ENCODE data around the gene VAPB. TPM values are rescaled to one million over a fixed set of nuclear protein-coding genes. Genes with fewer than 3 reads are reported as not detected.

VAPB gene
- total RNA-seq, 3 donors from 2014 or later (not counting 1 experiment from before 2014, with no cell fraction given): 20.3 to 23.1 (median 21.3) TPM

GRCh38 chr20:58478141-58478805 lies 89.2 kb downstream of the VAPB start:
- Mint-ChIP-seq H3K4me1 (no peaks in the 10 kb centered on the region), H3K27ac (no peak overlapping the region), H3K9me3 (peaks cover 0 to 2% of the 10 kb centered on the region in 2 donors), H3K27me3 (ENCODE audit: low read depth in 2 of 2) (peaks cover 4 to 7% of the 10 kb centered on the region in 2 donors), H3K4me3 (no peak overlapping the region), H3K36me3 (no peaks in the 10 kb centered on the region)
- no peak for DNase-seq
- WGBS (ENCODE audit: insufficient coverage): 82% methylated on average over 3 of the region's 3 CpGs
- intact Hi-C loops (cut with micrococcal nuclease): no loop called here
- no peak for ATAC-seq
- TF ChIP-seq CTCF (IDR thresholded peaks at IDR 0.05): no peak
- H3K4me3 ChIP-seq (ENCODE audit: low read length): no peak overlapping the region
- no peaks in the 10 kb centered on the region for H3K4me1 ChIP-seq (ENCODE audit: control insufficient read depth, insufficient read depth, low read length)
- H3K36me3 ChIP-seq (ENCODE audit: control insufficient read depth, insufficient read depth, low read length): no peaks in the 10 kb centered on the region
- peaks cover 7% of the 10 kb centered on the region for H3K9me3 ChIP-seq (ENCODE audit: control insufficient read depth, insufficient read depth, low read length)
- no peaks in the 10 kb centered on the region for H3K27me3 ChIP-seq (ENCODE audit: control insufficient read depth, insufficient read depth, low read length)
- H3K27ac ChIP-seq (ENCODE audit: low read length): no peak overlapping the region

DNA sequence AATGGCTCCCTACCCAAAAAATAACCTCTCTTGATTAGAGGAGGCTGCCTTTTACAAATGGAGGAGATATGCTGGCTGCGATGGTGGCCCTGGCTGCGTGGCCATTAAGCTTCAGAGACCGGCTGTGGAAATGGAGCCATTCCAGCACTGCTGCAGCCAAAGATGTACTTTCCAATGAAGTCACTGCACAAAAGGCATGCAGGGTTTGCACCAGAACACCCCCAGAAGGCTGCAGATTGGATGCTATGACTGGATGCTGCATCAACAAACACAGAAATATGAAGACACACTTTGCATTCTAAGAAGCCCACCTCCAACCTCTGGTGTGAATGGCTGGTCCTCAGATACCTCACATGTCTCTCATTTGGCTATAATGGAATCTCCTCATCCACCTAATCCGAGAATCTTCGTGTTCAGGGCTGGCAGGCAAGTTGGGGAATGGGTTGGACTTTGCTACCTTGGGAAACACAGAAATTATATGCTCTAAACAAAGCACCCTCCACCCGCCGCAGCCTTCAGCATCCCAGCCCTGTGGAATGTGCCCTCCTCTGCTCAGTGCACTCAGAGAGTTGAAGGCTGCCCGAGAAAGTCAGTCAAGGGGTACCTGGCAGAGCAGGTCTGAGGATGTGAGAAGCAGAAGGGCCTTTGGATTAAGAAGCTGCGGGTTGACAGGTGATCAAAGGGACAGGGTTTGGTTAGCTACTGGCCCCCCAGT lies 90.9 kb downstream of the VAPB start:
- no peaks in the 10 kb centered on the region for H3K36me3 Mint-ChIP-seq
- DNase-seq: no peak
- no peak overlapping the region for H3K27ac ChIP-seq (ENCODE audit: low read length)
- no peak overlapping the region for H3K4me3 Mint-ChIP-seq
- intact Hi-C loops (cut with micrococcal nuclease): no loop called here
- H3K36me3 ChIP-seq (ENCODE audit: control insufficient read depth, insufficient read depth, low read length): no peaks in the 10 kb centered on the region
- peaks cover 4 to 14% of the 10 kb centered on the region in 2 donors for H3K27me3 Mint-ChIP-seq (ENCODE audit: low read depth in 2 of 2)
- H3K4me1 ChIP-seq (ENCODE audit: control insufficient read depth, insufficient read depth, low read length): no peaks in the 10 kb centered on the region
- H3K9me3 ChIP-seq (ENCODE audit: control insufficient read depth, insufficient read depth, low read length): peaks cover 7% of the 10 kb centered on the region
- WGBS (ENCODE audit: insufficient coverage): 88% methylated on average over 9 of the region's 9 CpGs
- H3K27me3 ChIP-seq (ENCODE audit: control insufficient read depth, insufficient read depth, low read length): no peaks in the 10 kb centered on the region
- no peak overlapping the region for H3K27ac Mint-ChIP-seq
- no peak overlapping the region for H3K4me3 ChIP-seq (ENCODE audit: low read length)
- TF ChIP-seq CTCF (IDR thresholded peaks at IDR 0.05): no peak
- no peaks in the 10 kb centered on the region for H3K4me1 Mint-ChIP-seq
- peaks cover 0 to 2% of the 10 kb centered on the region in 2 donors for H3K9me3 Mint-ChIP-seq
- no peak for ATAC-seq

GRCh38 chr20:58480551-58481336 lies 91.7 kb downstream of the VAPB start:
- H3K4me3 Mint-ChIP-seq: no peak overlapping the region
- no peak overlapping the region for H3K27ac Mint-ChIP-seq
- intact Hi-C loops (cut with micrococcal nuclease): no loop called here
- Histone ChIP-seq H3K27ac (ENCODE audit: low read length) (no peak overlapping the region), H3K27me3 (ENCODE audit: control insufficient read depth, insufficient read depth, low read length) (no peaks in the 10 kb centered on the region), H3K4me3 (ENCODE audit: low read length) (no peak overlapping the region), H3K9me3 (ENCODE audit: control insufficient read depth, insufficient read depth, low read length) (peaks cover 11% of the 10 kb centered on the region), H3K36me3 (ENCODE audit: control insufficient read depth, insufficient read depth, low read length) (no peaks in the 10 kb centered on the region), H3K4me1 (ENCODE audit: control insufficient read depth, insufficient read depth, low read length) (no peaks in the 10 kb centered on the region)
- no peak for TF ChIP-seq CTCF (IDR thresholded peaks at IDR 0.05)
- peaks cover 4 to 14% of the 10 kb centered on the region in 2 donors for H3K27me3 Mint-ChIP-seq (ENCODE audit: low read depth in 2 of 2)
- H3K9me3 Mint-ChIP-seq: peaks cover 0 to 2% of the 10 kb centered on the region in 2 donors
- DNase-seq: no peak
- 85% methylated on average over 16 of the region's 16 CpGs for WGBS (ENCODE audit: insufficient coverage)
- no peak for ATAC-seq
- H3K36me3 Mint-ChIP-seq: peaks cover 4% of the 10 kb centered on the region
- no peaks in the 10 kb centered on the region for H3K4me1 Mint-ChIP-seq

Data from natural killer cell (primary cell).